Measurements from ENCODE around the gene ZNF224. TPM values are rescaled to one million over a fixed set of nuclear protein-coding genes. Genes with fewer than 3 reads are reported as not detected.

Gene ZNF224
- total and polyA plus RNA-seq, 10 of the 15 experiments (the other 5 are each of a cell fraction or from before 2014, with no cell fraction given) = 6.8 to 39.4 (median 17.2) TPM

DNA sequence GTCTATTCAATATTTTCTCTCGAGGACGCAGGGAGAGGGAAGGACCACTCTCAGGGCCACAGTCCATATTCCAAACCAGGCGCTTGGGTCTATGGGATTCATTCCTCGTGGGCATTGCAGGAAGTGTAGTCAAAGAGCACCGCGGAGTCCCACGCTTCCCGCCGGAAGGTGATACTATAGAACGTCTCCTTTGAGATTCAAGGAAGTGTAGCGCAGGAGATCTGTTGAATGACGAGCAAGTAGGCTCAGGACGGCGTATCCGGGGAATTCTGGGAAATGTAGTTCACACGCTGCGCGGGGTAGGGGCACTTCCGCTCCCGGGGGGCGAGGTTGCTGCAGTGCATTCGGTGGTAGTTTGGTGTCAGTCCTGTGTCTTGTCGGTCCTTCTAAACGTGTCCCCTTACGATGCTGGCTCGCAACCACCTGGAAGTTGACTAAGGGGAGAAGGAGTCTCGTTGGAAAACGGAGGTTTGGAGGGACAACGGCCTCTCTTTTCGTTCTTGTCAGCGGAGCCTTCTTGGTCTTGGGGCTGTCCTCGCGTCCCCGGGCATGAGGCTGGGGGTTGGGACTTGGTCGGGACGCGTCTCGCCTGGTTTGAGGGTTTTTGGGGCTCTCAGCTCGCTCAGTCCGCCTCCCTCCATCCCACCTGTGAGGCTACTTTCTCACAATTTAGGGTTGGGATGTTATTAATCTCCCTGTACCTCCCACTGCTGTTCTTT lies 22.2 kb upstream of the ZNF224 start, which contains the start of gene ZNF284:
TSS of gene ZNF284 (plus strand) at position 336 of the 719 bp plus-strand sequence. CDS start 4,231 bp downstream, outside the sequence.
- peak; percentile 78 for DNase-seq (ENCODE audit: low read depth, low spot score)
- Histone ChIP-seq H3K79me2 (ENCODE audit: control insufficient read depth, insufficient read depth, low read length) (no peaks in the 10 kb centered on the region), H3K27me3 (replicated peaks in 1 of 2; ENCODE audit: control insufficient read depth in 2 of 2, insufficient read depth in 2 of 2, low read length in 1 of 2) (no peaks in the 10 kb centered on the region), H3K4me3 (peak within 1 kb of the TSS; percentile 66), H3K9me3 (replicated peaks; ENCODE audit: control insufficient read depth, insufficient read depth, low read length) (no peaks in the 10 kb centered on the region; the same call in 1 of the 3 replicates), H3K4me1 (ENCODE audit: control insufficient read depth, insufficient read depth, low read length) (no peaks in the 10 kb centered on the region), H3K36me3 (ENCODE audit: control insufficient read depth in 2 of 2, insufficient read depth in 2 of 2, low read length in 1 of 2) (no peaks in the 10 kb centered on the region), H3K4me2 (ENCODE audit: control insufficient read depth, insufficient read depth) (peak within 1 kb of the TSS; percentile 89), H4K20me1 (ENCODE audit: control insufficient read depth, insufficient read depth) (no peaks in the 10 kb centered on the region), H2AFZ (ENCODE audit: control insufficient read depth, low read depth, low read length) (peak within 1 kb of the TSS; percentile 64), H3K9ac (ENCODE audit: control insufficient read depth, insufficient read depth, low read length) (peak within 1 kb of the TSS; percentile 33), H3K27ac (ENCODE audit: control insufficient read depth, insufficient read depth) (peak within 1 kb of the TSS; percentile 36; the same call in 1 of the 2 replicates)
- ATAC-seq = peak; percentile 100
- RAD21 ChIA-PET (ENCODE audit: unreplicated experiment) = interaction anchor here (1.0 to 1.4 kb wide), 5 partner anchors 22 to 403 kb away, joined by 3 to 5 read pairs (median 4); partner anchors contain the start of gene ZNF45
- 17% methylated on average over 40 of the region's 40 CpGs for WGBS (ENCODE audit: insufficient coverage, insufficient replicate concordance, low lambda C conversion rate, missing lambda C conversion rate)
- in situ Hi-C loops (cut with MboI) (no loop called here), intact Hi-C loops (cut with micrococcal nuclease; ENCODE audit: unreplicated experiment) (no loop called here)
- FAIRE-seq = peak; percentile 94
- POLR2A ChIA-PET = no interaction called here
- TSS peak; percentile 82 for BruUV-seq (replicated peaks)
- SMC1A ChIA-PET (ENCODE audit: uncharacterized antibody, unreplicated experiment) = interaction anchor here (0.5 to 1.6 kb wide), 9 partner anchors 23 to 271 kb away, joined by 3 to 5 read pairs (median 3); partner anchors contain the start of genes ZNF221 and ZNF225
- CTCF ChIA-PET = interaction anchor here (0.8 to 3.1 kb wide), 4 partner anchors 21 to 330 kb away, joined by 3 to 16 read pairs (median 5); partner anchors contain the start of gene ZNF224
- no peak for TF ChIP-seq ZNF622 (IDR thresholded peaks at IDR 0.05)
- TF ChIP-seq POLR2A (IDR thresholded peaks at IDR 0.05; ENCODE audit: low read depth, low read length) = peak; percentile 45; the same call in 1 of the 2 replicates
- no peak for TF ChIP-seq NR2F1 (conservative IDR thresholded peaks at IDR 0.05)
- no peak for TF ChIP-seq BRCA1 (IDR thresholded peaks at IDR 0.05; ENCODE audit: low read depth, low read length)
- TF ChIP-seq E2F8 (IDR thresholded peaks at IDR 0.05; ENCODE audit: low read depth, partially characterized antibody) = no peak
- TF ChIP-seq RCOR1 (conservative IDR thresholded peaks at IDR 0.05; ENCODE audit: low read depth, low read length) = 0 out of 2 replicates have a peak, but pooled peaks have one; percentile 52
- peak; percentile 73 for TF ChIP-seq RELB (IDR thresholded peaks at IDR 0.05; ENCODE audit: low read depth)
- TF ChIP-seq PAX8 (IDR thresholded peaks at IDR 0.05) = no peak
- TF ChIP-seq, protein P1, sequence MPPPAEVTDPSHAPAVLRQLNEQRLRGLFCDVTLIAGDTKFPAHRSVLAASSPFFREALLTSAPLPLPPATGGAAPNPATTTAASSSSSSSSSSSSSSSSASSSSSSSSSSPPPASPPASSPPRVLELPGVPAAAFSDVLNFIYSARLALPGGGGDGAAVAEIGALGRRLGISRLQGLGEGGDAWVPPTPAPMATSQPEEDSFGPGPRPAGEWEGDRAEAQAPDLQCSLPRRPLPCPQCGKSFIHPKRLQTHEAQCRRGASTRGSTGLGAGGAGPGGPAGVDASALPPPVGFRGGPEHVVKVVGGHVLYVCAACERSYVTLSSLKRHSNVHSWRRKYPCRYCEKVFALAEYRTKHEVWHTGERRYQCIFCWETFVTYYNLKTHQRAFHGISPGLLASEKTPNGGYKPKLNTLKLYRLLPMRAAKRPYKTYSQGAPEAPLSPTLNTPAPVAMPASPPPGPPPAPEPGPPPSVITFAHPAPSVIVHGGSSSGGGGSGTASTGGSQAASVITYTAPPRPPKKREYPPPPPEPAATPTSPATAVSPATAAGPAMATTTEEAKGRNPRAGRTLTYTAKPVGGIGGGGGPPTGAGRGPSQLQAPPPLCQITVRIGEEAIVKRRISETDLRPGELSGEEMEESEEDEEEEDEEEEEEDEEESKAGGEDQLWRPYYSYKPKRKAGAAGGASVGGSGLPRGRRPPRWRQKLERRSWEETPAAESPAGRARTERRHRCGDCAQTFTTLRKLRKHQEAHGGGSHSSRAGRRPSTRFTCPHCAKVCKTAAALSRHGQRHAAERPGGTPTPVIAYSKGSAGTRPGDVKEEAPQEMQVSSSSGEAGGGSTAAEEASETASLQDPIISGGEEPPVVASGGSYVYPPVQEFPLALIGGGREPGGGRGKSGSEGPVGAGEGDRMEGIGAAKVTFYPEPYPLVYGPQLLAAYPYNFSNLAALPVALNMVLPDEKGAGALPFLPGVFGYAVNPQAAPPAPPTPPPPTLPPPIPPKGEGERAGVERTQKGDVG (CRISPR knock-in tag; IDR thresholded peaks at IDR 0.05) = no peak
- TF ChIP-seq SP1 (IDR thresholded peaks at IDR 0.05; ENCODE audit: low read depth, low read length) = no peak
- no peak for TF ChIP-seq RAD51 (IDR thresholded peaks at IDR 0.05)
- no peak for TF ChIP-seq FOS (IDR thresholded peaks at IDR 0.05; ENCODE audit: borderline replicate concordance, extremely low read depth, insufficient read length)
- no peak for TF ChIP-seq KDM1A (IDR thresholded peaks at IDR 0.05; ENCODE audit: borderline replicate concordance)
- TF ChIP-seq POLR2AphosphoS2 (IDR thresholded peaks at IDR 0.05; ENCODE audit: low read depth, low read length) = peak; percentile 78
- no peak for TF ChIP-seq ESRRA (IDR thresholded peaks at IDR 0.05; ENCODE audit: low read length)
- 0 out of 2 replicates have a peak, but pooled peaks have one; percentile 29 for TF ChIP-seq SREBF1 (IDR thresholded peaks at IDR 0.05; ENCODE audit: low read length)
- TF ChIP-seq RBBP5 (conservative IDR thresholded peaks at IDR 0.05) = no peak
- TF ChIP-seq CEBPB (IDR thresholded peaks at IDR 0.05; ENCODE audit: borderline replicate concordance in 1 of 2, low read depth in 2 of 2, low read length in 2 of 2) = no peak
